Left kidney (tissue), 2 donors: ENCODE results near the gene VPS35. TPM values are rescaled to one million over a fixed set of nuclear protein-coding genes. Genes with fewer than 3 reads are reported as not detected.

Source experiments
- DNase-seq: peaks from one replicate; pipeline ENCODE4 v3.0.0-alpha.2; 2013
- polyA plus RNA-seq: library from polyadenylated mRNA; unstranded; fragments of 120-200 nt; gene quantifications from one replicate; pipeline ENCODE4 v1.2.1, GENCODE V29; 2013; ENCODE audit not compliant: insufficient read length

Gene VPS35
- polyA plus RNA-seq, 1 donor: 164 TPM

GRCh38 chr16:46618516-46618915 lies 70.5 kb downstream of the VPS35 start:
- no peak for DNase-seq

DNA sequence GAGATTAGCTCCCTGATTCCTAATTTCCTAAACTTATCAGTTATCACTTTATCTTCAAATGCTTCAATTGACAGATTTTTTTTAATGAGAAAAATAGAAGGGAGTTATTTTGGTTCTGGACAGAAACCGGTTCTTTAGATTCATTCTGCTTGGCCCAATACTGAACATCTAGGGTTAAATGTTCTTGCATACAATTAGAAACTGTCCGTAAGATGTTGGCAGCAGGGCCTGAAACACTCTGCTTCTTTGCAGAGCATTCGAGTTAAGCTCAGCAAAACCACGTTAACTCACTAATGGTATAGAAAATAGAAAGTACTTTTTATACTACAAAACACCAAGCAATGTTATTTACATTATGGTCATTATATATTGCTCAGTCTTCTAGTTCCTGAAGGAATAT lies 75.0 kb downstream of the VPS35 start:
- DNase-seq: no peak

DNA sequence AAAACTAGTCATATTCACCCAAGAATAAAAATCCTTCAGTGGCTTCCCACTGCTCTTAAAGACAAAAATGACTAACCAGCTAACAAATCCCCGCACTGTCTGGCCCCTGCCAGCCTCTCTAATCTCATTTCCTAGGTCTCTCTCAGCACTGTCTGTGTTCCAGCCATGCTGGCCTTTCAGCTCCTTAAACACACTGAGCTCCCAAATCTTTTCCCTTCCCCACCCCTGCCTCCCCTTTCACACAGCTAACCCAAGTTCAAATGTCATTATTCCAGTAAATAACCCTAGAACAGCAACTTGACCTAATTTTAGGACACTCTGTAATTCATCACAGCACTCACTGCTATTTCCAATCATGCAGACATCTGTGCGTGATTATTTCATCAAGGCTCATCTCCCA lies 75.6 kb downstream of the VPS35 start:
- no peak for DNase-seq

- no peak for DNase-seq
Measured at GRCh38 chr16:46612121-46612520, 76.9 kb downstream of the VPS35 start.

GRCh38 chr16:46607529-46607928 lies 81.4 kb downstream of the VPS35 start:
- DNase-seq: peak; percentile 27

DNA sequence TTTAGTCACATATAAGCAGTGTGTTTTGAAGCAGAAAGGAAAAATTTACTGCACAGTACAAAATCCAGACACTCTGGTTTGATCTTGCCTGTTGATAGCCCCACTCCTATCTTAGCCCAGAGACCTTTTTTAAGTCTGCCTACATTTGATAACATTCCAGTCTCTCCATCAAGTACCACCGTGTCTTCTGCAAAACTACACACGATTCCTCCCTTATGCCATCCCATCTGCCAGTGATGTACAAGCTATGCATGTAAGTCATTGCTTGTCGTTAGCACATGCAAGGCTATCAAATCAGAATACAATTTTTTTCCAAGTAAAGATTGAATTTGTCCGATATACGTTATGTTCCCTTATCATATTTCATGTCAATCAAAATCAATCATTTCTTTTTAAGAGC lies 82.7 kb downstream of the VPS35 start:
- DNase-seq: no peak

Other genes with a start within 250 kb of the VPS35 start
- 14.8 TPM for gene SHCBP1, start 67.8 kb downstream of the VPS35 start, polyA plus RNA-seq
- gene ORC6, start 481 bp upstream of the VPS35 start, polyA plus RNA-seq: 45.2 TPM
- 1.7 TPM for gene MYLK3, start 59.2 kb upstream of the VPS35 start, polyA plus RNA-seq
- gene C16orf87, start 142.0 kb upstream of the VPS35 start, polyA plus RNA-seq: 30.2 TPM
- gene GPT2, start 195.2 kb upstream of the VPS35 start, polyA plus RNA-seq: 34.3 TPM